Activated CD4-positive, alpha-beta T cell treated with anti-CD3 and anti-CD28 coated beads, Interleukin-10, Interleukin-2, amounts not matched to agents 100 ng/mL and 50 ng/mL, durations not matched to agents 16 hours and 8 hours (primary cell): ENCODE results near the gene KCNQ2.

Source experiments
- DNase-seq: peaks from one replicate; pipeline ENCODE4 v3.0.0-alpha.2; 2020

KCNQ2 gene

GRCh38 chr20:63351811-63352591, 120.5 kb downstream of the KCNQ2 start:
- no peak for DNase-seq

GRCh38 chr20:63351326-63351700, 121.1 kb downstream of the KCNQ2 start:
- DNase-seq, result no peak

GRCh38 chr20:63350597-63351325, 121.7 kb downstream of the KCNQ2 start:
- DNase-seq, result no peak
